ENCODE data around the gene USP32. TPM values are rescaled to one million over a fixed set of nuclear protein-coding genes. Genes with fewer than 3 reads are reported as not detected.
"Not testable (repeated sequence)": the region's sequence is repeated elsewhere in the genome, so short reads cannot be mapped to it uniquely, and the experiment has no call there.

Gene USP32
- total and polyA plus RNA-seq, 2 donors (not counting 3 experiments of a cell fraction or from before 2014, with no cell fraction given) = 15.7 to 52.9 TPM

DNA sequence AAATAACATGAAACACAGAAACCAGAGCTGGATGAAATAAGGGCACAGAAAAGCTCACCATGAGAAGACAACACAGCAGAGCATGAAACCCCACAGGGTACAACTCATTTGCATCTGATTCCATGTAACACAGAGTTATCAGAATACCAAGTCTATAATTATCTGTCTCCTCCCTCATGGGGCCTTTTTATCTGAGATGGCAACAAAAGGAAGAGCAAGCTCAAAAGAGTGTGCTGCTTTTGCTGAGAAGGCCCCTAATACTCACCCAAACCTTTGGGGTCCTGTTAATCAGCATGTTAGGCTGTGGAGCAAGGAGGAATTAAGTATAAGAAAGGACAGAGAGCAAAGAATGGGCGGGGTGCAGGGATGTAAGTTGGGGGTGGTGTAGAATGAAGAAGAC, 205.6 kb downstream of the USP32 start:
- H4K20me1 ChIP-seq (replicated peaks; ENCODE audit: control insufficient read depth, extremely low read depth, insufficient read depth, low read length); H3K79me2 ChIP-seq (ENCODE audit: control insufficient read depth, insufficient read depth, low read length); CTCF ChIA-PET; H3K27ac ChIP-seq (ENCODE audit: insufficient read depth, low read depth, low read length); BruUV-seq (replicated peaks); FAIRE-seq; POLR2A ChIA-PET; H3K4me3 ChIP-seq (replicated peaks in 1 of 3; ENCODE audit: insufficient read depth in 1 of 3, low read depth in 1 of 3, low read length in 3 of 3); H3K4me1 ChIP-seq (ENCODE audit: control insufficient read depth, extremely low read depth, insufficient read depth, low read length); H2AFZ ChIP-seq (ENCODE audit: low read depth, low read length); dilution Hi-C loops (cut with MboI; ENCODE audit: extremely low pct_ligation_motif_present, low sequenced_read_pairs); H3K27me3 ChIP-seq (ENCODE audit: control insufficient read depth in 2 of 2, insufficient read depth in 2 of 2, low read length in 2 of 2); intact Hi-C loops (cut with micrococcal nuclease); DNase-seq (ENCODE audit: low read depth, low spot score); H3K9ac ChIP-seq (replicated peaks; ENCODE audit: extremely low read depth, insufficient read depth, low read length); H3K4me2 ChIP-seq (ENCODE audit: insufficient read depth, low read length); H3K9me3 ChIP-seq (replicated peaks; ENCODE audit: control insufficient read depth, insufficient read depth, low read length); H3K9me1 ChIP-seq (replicated peaks; ENCODE audit: control insufficient read depth, extremely low read depth, insufficient read depth, low read length): not testable (repeated sequence)
- peaks cover 0 to 13% of the 10 kb centered on the region in 2 experiments for H3K36me3 ChIP-seq (ENCODE audit: control insufficient read depth in 2 of 2, extremely low read depth in 1 of 2, insufficient read depth in 2 of 2, low read length in 2 of 2)

DNA sequence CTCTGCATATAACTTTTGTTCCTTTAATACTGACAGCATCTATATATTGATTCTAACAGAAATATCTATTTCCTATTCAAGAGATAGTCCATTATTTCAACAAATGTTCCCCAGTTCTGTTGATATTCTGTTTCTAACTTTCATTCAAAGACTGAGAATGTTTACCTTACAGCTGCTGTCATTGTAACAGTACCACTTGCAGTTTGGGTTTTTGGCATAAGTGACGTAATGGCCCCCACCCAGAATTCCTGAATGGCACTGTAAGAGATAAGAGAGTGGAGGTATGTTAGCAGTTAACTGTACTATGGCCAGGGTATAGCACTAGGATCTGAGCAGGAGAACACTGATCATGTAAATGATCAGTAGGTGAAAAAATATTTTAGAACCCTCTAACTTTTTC, 211.6 kb downstream of the USP32 start:
- H3K9me3 ChIP-seq (replicated peaks; ENCODE audit: control insufficient read depth, insufficient read depth, low read length); H3K79me2 ChIP-seq (ENCODE audit: control insufficient read depth, insufficient read depth, low read length); H3K4me2 ChIP-seq (ENCODE audit: insufficient read depth, low read length); FAIRE-seq; H3K4me1 ChIP-seq (ENCODE audit: control insufficient read depth, extremely low read depth, insufficient read depth, low read length); POLR2A ChIA-PET; BruUV-seq (replicated peaks); intact Hi-C loops (cut with micrococcal nuclease); dilution Hi-C loops (cut with MboI; ENCODE audit: extremely low pct_ligation_motif_present, low sequenced_read_pairs); H2AFZ ChIP-seq (ENCODE audit: low read depth, low read length); H3K9ac ChIP-seq (replicated peaks; ENCODE audit: extremely low read depth, insufficient read depth, low read length); H4K20me1 ChIP-seq (replicated peaks; ENCODE audit: control insufficient read depth, extremely low read depth, insufficient read depth, low read length); H3K27ac ChIP-seq (ENCODE audit: insufficient read depth, low read depth, low read length); H3K27me3 ChIP-seq (ENCODE audit: control insufficient read depth in 2 of 2, insufficient read depth in 2 of 2, low read length in 2 of 2); DNase-seq (ENCODE audit: low read depth, low spot score); H3K9me1 ChIP-seq (replicated peaks; ENCODE audit: control insufficient read depth, extremely low read depth, insufficient read depth, low read length); H3K4me3 ChIP-seq (replicated peaks in 1 of 3; ENCODE audit: insufficient read depth in 1 of 3, low read depth in 1 of 3, low read length in 3 of 3): not testable (repeated sequence)
- H3K36me3 ChIP-seq (ENCODE audit: control insufficient read depth in 2 of 2, extremely low read depth in 1 of 2, insufficient read depth in 2 of 2, low read length in 2 of 2) = peaks cover 0 to 10% of the 10 kb centered on the region in 2 experiments
- CTCF ChIA-PET = interaction anchor here (1.0 to 1.2 kb wide), 3 partner anchors 9 to 37 kb away, joined by 3 to 6 read pairs (median 3); no protein-coding TSS in a partner anchor

DNA sequence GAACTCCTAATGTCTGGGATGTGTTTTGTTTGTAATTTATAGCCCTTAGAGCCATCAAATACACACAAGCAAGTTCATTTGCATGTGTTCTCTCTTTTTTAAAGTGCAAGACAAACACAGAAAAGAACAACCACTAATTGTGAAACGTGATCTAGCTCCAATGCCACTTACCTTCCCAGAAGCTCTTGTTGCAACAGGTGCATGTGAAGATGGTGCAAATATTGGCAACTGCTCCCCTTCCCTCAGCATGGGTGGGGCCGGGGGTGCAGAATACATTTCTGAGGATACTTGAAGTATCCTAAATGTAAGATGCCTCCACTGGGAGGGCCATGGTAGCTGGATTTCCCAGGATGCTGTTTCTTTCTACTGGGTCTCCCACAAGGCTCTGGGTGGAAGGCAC, 213.8 kb downstream of the USP32 start:
- H3K79me2 ChIP-seq (ENCODE audit: control insufficient read depth, insufficient read depth, low read length); H3K4me3 ChIP-seq (replicated peaks in 1 of 3; ENCODE audit: insufficient read depth in 1 of 3, low read depth in 1 of 3, low read length in 3 of 3); H2AFZ ChIP-seq (ENCODE audit: low read depth, low read length); H3K36me3 ChIP-seq (ENCODE audit: control insufficient read depth in 2 of 2, extremely low read depth in 1 of 2, insufficient read depth in 2 of 2, low read length in 2 of 2); H3K4me1 ChIP-seq (ENCODE audit: control insufficient read depth, extremely low read depth, insufficient read depth, low read length); CTCF ChIA-PET; POLR2A ChIA-PET; H3K9me1 ChIP-seq (replicated peaks; ENCODE audit: control insufficient read depth, extremely low read depth, insufficient read depth, low read length); H3K27ac ChIP-seq (ENCODE audit: insufficient read depth, low read depth, low read length); DNase-seq (ENCODE audit: low read depth, low spot score); H3K4me2 ChIP-seq (ENCODE audit: insufficient read depth, low read length); H3K9ac ChIP-seq (replicated peaks; ENCODE audit: extremely low read depth, insufficient read depth, low read length); H3K27me3 ChIP-seq (ENCODE audit: control insufficient read depth in 2 of 2, insufficient read depth in 2 of 2, low read length in 2 of 2); H4K20me1 ChIP-seq (replicated peaks; ENCODE audit: control insufficient read depth, extremely low read depth, insufficient read depth, low read length); FAIRE-seq; intact Hi-C loops (cut with micrococcal nuclease); dilution Hi-C loops (cut with MboI; ENCODE audit: extremely low pct_ligation_motif_present, low sequenced_read_pairs); H3K9me3 ChIP-seq (replicated peaks; ENCODE audit: control insufficient read depth, insufficient read depth, low read length): not testable (repeated sequence)
- BruUV-seq (replicated peaks) = TSS peak; percentile 19

DNA sequence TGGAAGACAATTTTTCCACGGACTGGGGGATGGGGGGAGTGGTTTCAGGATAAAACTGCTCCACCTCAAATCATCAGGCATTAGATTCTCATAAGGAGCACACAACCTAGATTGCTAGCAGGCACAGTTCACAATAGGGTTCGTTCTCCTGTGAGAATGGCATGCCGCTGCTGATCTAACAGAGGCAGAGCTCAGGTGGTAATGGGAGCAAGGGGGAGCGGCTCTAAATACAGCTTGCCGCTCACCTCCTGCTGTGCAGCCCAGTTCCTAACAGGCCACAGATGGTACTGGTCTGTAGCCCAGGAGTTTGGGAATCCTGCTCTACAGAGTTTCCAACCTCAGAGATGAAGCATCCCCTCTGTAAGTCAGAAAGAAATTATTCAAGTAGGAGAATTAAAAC, 215.2 kb downstream of the USP32 start:
- DNase-seq (ENCODE audit: low read depth, low spot score); H2AFZ ChIP-seq (ENCODE audit: low read depth, low read length); H3K36me3 ChIP-seq (ENCODE audit: control insufficient read depth in 2 of 2, extremely low read depth in 1 of 2, insufficient read depth in 2 of 2, low read length in 2 of 2); FAIRE-seq; H3K27me3 ChIP-seq (ENCODE audit: control insufficient read depth in 2 of 2, insufficient read depth in 2 of 2, low read length in 2 of 2); POLR2A ChIA-PET; H3K27ac ChIP-seq (ENCODE audit: insufficient read depth, low read depth, low read length); intact Hi-C loops (cut with micrococcal nuclease); dilution Hi-C loops (cut with MboI; ENCODE audit: extremely low pct_ligation_motif_present, low sequenced_read_pairs); BruUV-seq (replicated peaks); H3K9me1 ChIP-seq (replicated peaks; ENCODE audit: control insufficient read depth, extremely low read depth, insufficient read depth, low read length); H3K9me3 ChIP-seq (replicated peaks; ENCODE audit: control insufficient read depth, insufficient read depth, low read length); H3K79me2 ChIP-seq (ENCODE audit: control insufficient read depth, insufficient read depth, low read length); H4K20me1 ChIP-seq (replicated peaks; ENCODE audit: control insufficient read depth, extremely low read depth, insufficient read depth, low read length); H3K4me3 ChIP-seq (replicated peaks in 1 of 3; ENCODE audit: insufficient read depth in 1 of 3, low read depth in 1 of 3, low read length in 3 of 3); H3K9ac ChIP-seq (replicated peaks; ENCODE audit: extremely low read depth, insufficient read depth, low read length); H3K4me1 ChIP-seq (ENCODE audit: control insufficient read depth, extremely low read depth, insufficient read depth, low read length); H3K4me2 ChIP-seq (ENCODE audit: insufficient read depth, low read length): not testable (repeated sequence)
- CTCF ChIA-PET = interaction anchor here (1.0 kb wide), 1 partner anchor 33 kb away, joined by 4 read pairs; no protein-coding TSS in a partner anchor

Measured in endothelial cell of umbilical vein (primary cell).